ENCODE results near the gene PPP1R11.

Gene PPP1R11

GRCh38 chr6:30096829-30097228, 29.8 kb downstream of the PPP1R11 start:
- Histone ChIP-seq H3K79me2 (ENCODE audit: insufficient read depth, low read depth) (no peaks in the 10 kb centered on the region), H3K4me3 (IDR thresholded peaks at IDR 0.05; ENCODE audit: insufficient read depth, low read depth, low read length) (no peak overlapping the region), H3K9ac (no peak overlapping the region), H3K27ac (no peak overlapping the region), H3K36me3 (ENCODE audit: insufficient read depth) (no peaks in the 10 kb centered on the region), H2AFZ (ENCODE audit: low read depth) (no peak overlapping the region), H3K4me2 (no peak overlapping the region), H3K27me3 (ENCODE audit: insufficient read depth, low read depth) (peaks cover 25% of the 10 kb centered on the region; the same call in 1 of the 2 replicates), H4K20me1 (ENCODE audit: insufficient read depth) (no peaks in the 10 kb centered on the region), H3K4me1 (ENCODE audit: low read depth, poor library complexity, severe bottlenecking) (peaks cover 16% of the 10 kb centered on the region)
- no peak for TF ChIP-seq CTCF (conservative IDR thresholded peaks at IDR 0.05; ENCODE audit: low read depth, low read length)

GRCh38 chr6:30097902-30098768, 31.1 kb downstream of the PPP1R11 start:
- Histone ChIP-seq H3K4me2 (no peak overlapping the region), H3K9ac (no peak overlapping the region), H2AFZ (ENCODE audit: low read depth) (no peak overlapping the region), H3K27me3 (ENCODE audit: insufficient read depth, low read depth) (peaks cover 25% of the 10 kb centered on the region; the same call in 1 of the 2 replicates), H3K4me3 (IDR thresholded peaks at IDR 0.05; ENCODE audit: insufficient read depth, low read depth, low read length) (no peak overlapping the region), H4K20me1 (ENCODE audit: insufficient read depth) (no peaks in the 10 kb centered on the region), H3K27ac (no peak overlapping the region), H3K36me3 (ENCODE audit: insufficient read depth) (no peaks in the 10 kb centered on the region), H3K79me2 (ENCODE audit: insufficient read depth, low read depth) (no peaks in the 10 kb centered on the region), H3K4me1 (ENCODE audit: low read depth, poor library complexity, severe bottlenecking) (peaks cover 24% of the 10 kb centered on the region)
- no peak for TF ChIP-seq CTCF (conservative IDR thresholded peaks at IDR 0.05; ENCODE audit: low read depth, low read length)

- Histone ChIP-seq H3K4me1 (ENCODE audit: low read depth, poor library complexity, severe bottlenecking) (peaks cover 37% of the 10 kb centered on the region), H3K79me2 (ENCODE audit: insufficient read depth, low read depth) (no peaks in the 10 kb centered on the region), H3K4me2 (peak overlapping the region; percentile 85), H2AFZ (ENCODE audit: low read depth) (peak overlapping the region; percentile 84; the same call in 1 of the 2 replicates), H3K27ac (no peak overlapping the region), H3K36me3 (ENCODE audit: insufficient read depth) (no peaks in the 10 kb centered on the region), H3K9ac (no peak overlapping the region), H3K4me3 (IDR thresholded peaks at IDR 0.05; ENCODE audit: insufficient read depth, low read depth, low read length) (no peak overlapping the region), H3K27me3 (ENCODE audit: insufficient read depth, low read depth) (peaks cover 25% of the 10 kb centered on the region; the same call in 1 of the 2 replicates), H4K20me1 (ENCODE audit: insufficient read depth) (no peaks in the 10 kb centered on the region)
- no peak for TF ChIP-seq CTCF (conservative IDR thresholded peaks at IDR 0.05; ENCODE audit: low read depth, low read length)
These were observed 33.2 kb downstream of the PPP1R11 start for GRCh38 chr6:30100154-30100553.

- no peak overlapping the region for H3K27ac ChIP-seq
- TF ChIP-seq CTCF (conservative IDR thresholded peaks at IDR 0.05; ENCODE audit: low read depth, low read length), result no peak
- H3K9ac ChIP-seq, result peak overlapping the region; percentile 45; the same call in 1 of the 2 replicates
- H3K4me1 ChIP-seq (ENCODE audit: low read depth, poor library complexity, severe bottlenecking), result peaks cover 37% of the 10 kb centered on the region
- H3K36me3 ChIP-seq (ENCODE audit: insufficient read depth), result no peaks in the 10 kb centered on the region
- no peaks in the 10 kb centered on the region for H3K79me2 ChIP-seq (ENCODE audit: insufficient read depth, low read depth)
- H4K20me1 ChIP-seq (ENCODE audit: insufficient read depth), result no peaks in the 10 kb centered on the region
- peak overlapping the region; percentile 84 for H2AFZ ChIP-seq (ENCODE audit: low read depth)
- peak overlapping the region; percentile 85 for H3K4me2 ChIP-seq
- peaks cover 25% of the 10 kb centered on the region; the same call in 1 of the 2 replicates for H3K27me3 ChIP-seq (ENCODE audit: insufficient read depth, low read depth)
- no peak overlapping the region for H3K4me3 ChIP-seq (IDR thresholded peaks at IDR 0.05; ENCODE audit: insufficient read depth, low read depth, low read length)
These were observed 33.8 kb downstream of the PPP1R11 start for GRCh38 chr6:30100585-30101443.

Measured in KMS-11 (cell line).